ENCODE data around the gene CYTH1.

- 0 out of 2 replicates have a peak, but pooled peaks have one; percentile 1 for TF ChIP-seq POLR2AphosphoS5 (IDR thresholded peaks at IDR 0.05; ENCODE audit: low read depth, low read length)
- TF ChIP-seq CTCF (IDR thresholded peaks at IDR 0.05), result no peak
These were observed 3.1 kb upstream of the CYTH1 start for GRCh38 chr17:78785011-78785662.
